ENCODE data around the gene GSG1L2. TPM values are rescaled to one million over a fixed set of nuclear protein-coding genes. Genes with fewer than 3 reads are reported as not detected.

GSG1L2 gene
- total and polyA plus RNA-seq, 2 experiments from 2014 or later, result not detected

DNA sequence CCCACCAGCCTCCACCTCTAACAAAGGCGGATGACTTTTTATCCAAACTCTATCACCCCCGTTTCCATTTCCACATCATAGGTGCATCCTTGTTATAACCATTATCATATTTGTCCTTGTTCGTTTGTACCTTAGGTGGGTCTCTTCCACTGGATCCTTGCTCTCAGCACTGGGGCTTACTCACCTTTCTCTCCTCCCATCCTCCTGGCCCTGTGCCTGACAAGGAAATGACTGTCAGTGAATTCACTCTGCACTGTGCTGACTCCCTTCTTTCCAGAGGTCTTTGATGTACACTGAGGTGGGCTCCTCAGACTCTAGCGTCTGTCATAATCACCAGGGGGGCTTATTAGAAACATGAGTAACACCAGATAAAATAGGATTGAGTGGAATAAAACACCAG lies 3.1 kb downstream of the GSG1L2 start (continued):
- TF ChIP-seq, protein P1, sequence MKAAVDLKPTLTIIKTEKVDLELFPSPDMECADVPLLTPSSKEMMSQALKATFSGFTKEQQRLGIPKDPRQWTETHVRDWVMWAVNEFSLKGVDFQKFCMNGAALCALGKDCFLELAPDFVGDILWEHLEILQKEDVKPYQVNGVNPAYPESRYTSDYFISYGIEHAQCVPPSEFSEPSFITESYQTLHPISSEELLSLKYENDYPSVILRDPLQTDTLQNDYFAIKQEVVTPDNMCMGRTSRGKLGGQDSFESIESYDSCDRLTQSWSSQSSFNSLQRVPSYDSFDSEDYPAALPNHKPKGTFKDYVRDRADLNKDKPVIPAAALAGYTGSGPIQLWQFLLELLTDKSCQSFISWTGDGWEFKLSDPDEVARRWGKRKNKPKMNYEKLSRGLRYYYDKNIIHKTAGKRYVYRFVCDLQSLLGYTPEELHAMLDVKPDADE (IDR thresholded peaks at IDR 0.05), result no peak
- TF ChIP-seq JUNB (IDR thresholded peaks at IDR 0.05; ENCODE audit: unreplicated experiment), result no peak
- TF ChIP-seq POLR2AphosphoS5 (IDR thresholded peaks at IDR 0.05; ENCODE audit: low read depth), result no peak
- no peak for TF ChIP-seq STAT1 (IDR thresholded peaks at IDR 0.05; ENCODE audit: unreplicated experiment)
- no peak for TF ChIP-seq ZNF331 (CRISPR knock-in tag; IDR thresholded peaks at IDR 0.05; ENCODE audit: low read depth)

DNA sequence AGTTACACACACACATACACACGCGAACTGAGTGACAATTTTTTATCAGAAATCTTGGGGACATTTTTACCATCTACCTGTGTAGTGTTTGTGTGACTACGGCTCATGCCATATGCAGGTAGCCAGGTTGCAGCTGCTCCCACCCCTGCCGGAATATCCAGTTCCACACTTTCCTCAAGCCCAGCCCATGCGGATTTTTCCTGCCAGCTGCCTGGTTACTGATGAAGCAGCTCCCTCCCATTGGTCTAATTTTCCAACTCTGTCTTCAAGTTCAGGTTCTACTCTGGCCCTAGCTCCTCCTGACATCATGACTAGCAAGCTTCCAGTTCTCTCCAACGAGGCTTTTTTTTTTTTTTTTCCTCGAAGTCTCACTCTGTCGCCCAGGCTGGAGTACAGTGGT lies 4.8 kb downstream of the GSG1L2 start:
- Histone ChIP-seq H3K4me3 (no peak overlapping the region), H3K4me2 (no peak overlapping the region), H2AFZ (no peak overlapping the region), H3K27me3 (ENCODE audit: insufficient read depth) (no peaks in the 10 kb centered on the region), H3K27ac (ENCODE audit: low read depth) (no peak overlapping the region), H3K4me1 (ENCODE audit: insufficient read depth) (no peaks in the 10 kb centered on the region; the same call in 1 of the 2 replicates), H3K9me2 (ENCODE audit: insufficient read depth) (no peaks in the 10 kb centered on the region), H3F3A (replicated peaks; ENCODE audit: low read depth) (no peaks in the 10 kb centered on the region), H4K20me1 (replicated peaks; ENCODE audit: insufficient read depth) (no peaks in the 10 kb centered on the region), H3K36me3 (ENCODE audit: insufficient read depth) (no peaks in the 10 kb centered on the region), H3K79me2 (replicated peaks; ENCODE audit: insufficient read depth) (no peaks in the 10 kb centered on the region)
- H3K36me3 Mint-ChIP-seq (ENCODE audit: low read depth), result no peaks in the 10 kb centered on the region
- peaks cover 3% of the 10 kb centered on the region for H3K4me1 Mint-ChIP-seq
- peaks cover 8% of the 10 kb centered on the region for H3K27me3 Mint-ChIP-seq (ENCODE audit: insufficient read depth, low read depth, poor library complexity)
- no peak for TF ChIP-seq EZH2 (IDR thresholded peaks at IDR 0.05; ENCODE audit: low read depth, unreplicated experiment)
- no peak for TF ChIP-seq ZNF331 (CRISPR knock-in tag; IDR thresholded peaks at IDR 0.05; ENCODE audit: low read depth)
- TF ChIP-seq STAT1 (IDR thresholded peaks at IDR 0.05; ENCODE audit: unreplicated experiment), result no peak
- TF ChIP-seq CREB1 (CRISPR knock-in tag; IDR thresholded peaks at IDR 0.05; ENCODE audit: low read depth), result peak; percentile 85
- TF ChIP-seq NANOG (IDR thresholded peaks at IDR 0.05; ENCODE audit: borderline replicate concordance), result no peak
- peak; percentile 74 for DNase-seq (ENCODE audit: low spot score)
- ATAC-seq, result peak; percentile 90
- H3K27ac Mint-ChIP-seq, result no peak overlapping the region
- no peaks in the 10 kb centered on the region for H3K9me3 Mint-ChIP-seq
- no peak overlapping the region for H3K4me3 Mint-ChIP-seq

DNA sequence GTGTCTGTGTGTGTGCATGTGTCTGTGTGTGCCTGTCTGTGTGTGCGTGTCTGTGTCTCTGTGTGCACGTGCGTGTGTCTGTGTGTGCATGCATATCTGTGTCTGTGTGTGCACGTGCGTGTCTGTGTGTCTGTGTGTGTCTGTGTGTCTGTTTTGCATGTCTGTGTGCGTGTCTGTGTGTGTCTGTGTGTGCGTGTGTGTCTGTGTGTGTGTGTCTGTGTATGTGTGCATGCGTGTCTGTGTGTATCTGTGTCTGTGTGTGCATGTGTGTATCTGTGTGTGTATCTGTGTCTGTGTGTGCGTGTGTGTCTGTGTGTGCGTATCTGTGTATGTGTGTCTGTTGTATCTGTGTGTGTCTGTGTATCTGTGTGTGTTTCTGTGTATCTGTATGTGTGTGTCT lies 5.4 kb downstream of the GSG1L2 start:
- Histone ChIP-seq H3K27me3 (ENCODE audit: insufficient read depth) (no peaks in the 10 kb centered on the region), H3F3A (replicated peaks; ENCODE audit: low read depth) (no peaks in the 10 kb centered on the region), H4K20me1 (replicated peaks; ENCODE audit: insufficient read depth) (no peaks in the 10 kb centered on the region), H3K79me2 (replicated peaks; ENCODE audit: insufficient read depth) (no peaks in the 10 kb centered on the region), H2AFZ (no peak overlapping the region), H3K4me3 (no peak overlapping the region), H3K4me2 (no peak overlapping the region), H3K36me3 (ENCODE audit: insufficient read depth) (no peaks in the 10 kb centered on the region), H3K9me2 (ENCODE audit: insufficient read depth) (no peaks in the 10 kb centered on the region), H3K4me1 (ENCODE audit: insufficient read depth) (no peaks in the 10 kb centered on the region; the same call in 1 of the 2 replicates), H3K27ac (ENCODE audit: low read depth) (no peak overlapping the region)
- Mint-ChIP-seq H3K27me3 (ENCODE audit: insufficient read depth, low read depth, poor library complexity) (peaks cover 6% of the 10 kb centered on the region), H3K9me3 (no peaks in the 10 kb centered on the region), H3K27ac (no peak overlapping the region), H3K4me3 (no peak overlapping the region), H3K36me3 (ENCODE audit: low read depth) (no peaks in the 10 kb centered on the region), H3K4me1 (peaks cover 3% of the 10 kb centered on the region)
- no peak for DNase-seq (ENCODE audit: low spot score)
- no peak for TF ChIP-seq POLR2AphosphoS5 (IDR thresholded peaks at IDR 0.05; ENCODE audit: low read depth)
- ATAC-seq, result no peak

Data from GM23338 (cell line).